Measurements from ENCODE around the gene C5orf15.

C5orf15 gene

DNA sequence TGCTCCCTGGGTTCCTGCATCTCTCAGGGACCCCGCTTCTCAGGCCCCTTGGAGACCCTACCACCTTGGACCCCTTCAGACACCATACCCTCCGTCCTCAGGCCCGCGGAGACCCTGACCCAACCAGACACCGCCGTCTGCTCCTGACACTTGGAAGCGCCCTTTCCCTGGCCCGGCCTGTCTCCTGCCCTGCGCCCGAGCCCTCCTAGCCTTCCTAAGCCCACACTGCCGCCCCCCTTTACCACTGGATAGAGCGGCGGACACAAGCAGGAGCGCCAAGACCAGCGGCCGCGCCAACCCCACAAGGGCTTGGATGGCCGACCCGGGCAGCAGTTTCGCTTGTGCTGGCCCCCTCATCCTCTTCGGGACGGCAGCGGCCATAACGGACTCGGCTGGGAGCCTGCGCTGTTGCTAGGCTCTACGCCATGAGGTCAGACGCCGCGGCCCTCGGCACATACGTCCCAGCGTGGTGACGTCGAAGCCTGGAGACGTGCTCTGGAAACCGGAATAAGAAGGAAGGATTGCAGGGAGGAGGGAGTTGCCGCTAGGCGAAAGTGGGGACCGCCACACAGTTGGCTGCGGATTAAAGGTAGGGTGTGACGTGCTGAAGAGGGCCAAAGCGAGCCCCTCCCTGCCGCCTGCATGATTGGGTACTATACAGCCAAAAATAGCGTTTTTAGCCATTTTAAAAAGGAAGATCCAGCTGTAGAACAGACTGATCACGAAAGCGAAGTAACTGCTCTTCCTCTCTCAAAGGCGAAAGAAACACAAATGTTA lies at the start of gene C5orf15:
Gene C5orf15 (minus strand): TSS at position 422 of the 777 bp plus-strand sequence. CDS start 41 bp downstream, at position 381.
- peaks cover 5% of the 10 kb centered on the region for H3K36me3 Mint-ChIP-seq
- H3K27me3 Mint-ChIP-seq: no peaks in the 10 kb centered on the region
- peak within 1 kb of the TSS; percentile 92 for H3K27ac Mint-ChIP-seq
- H3K4me1 Mint-ChIP-seq (ENCODE audit: low read depth): peaks cover 55% of the 10 kb centered on the region
- peak within 1 kb of the TSS; percentile 97 for H3K4me3 Mint-ChIP-seq
- H3K9me3 Mint-ChIP-seq (ENCODE audit: low read depth): peaks cover 3% of the 10 kb centered on the region

GRCh38 chr5:134008266-134008749 lies 39.9 kb upstream of the C5orf15 start:
- peaks cover 2% of the 10 kb centered on the region for H3K36me3 Mint-ChIP-seq
- no peaks in the 10 kb centered on the region for H3K9me3 Mint-ChIP-seq (ENCODE audit: low read depth)
- H3K4me3 Mint-ChIP-seq: no peak overlapping the region
- no peaks in the 10 kb centered on the region for H3K27me3 Mint-ChIP-seq
- no peak overlapping the region for H3K27ac Mint-ChIP-seq
- H3K4me1 Mint-ChIP-seq (ENCODE audit: low read depth): peaks cover 12% of the 10 kb centered on the region

DNA sequence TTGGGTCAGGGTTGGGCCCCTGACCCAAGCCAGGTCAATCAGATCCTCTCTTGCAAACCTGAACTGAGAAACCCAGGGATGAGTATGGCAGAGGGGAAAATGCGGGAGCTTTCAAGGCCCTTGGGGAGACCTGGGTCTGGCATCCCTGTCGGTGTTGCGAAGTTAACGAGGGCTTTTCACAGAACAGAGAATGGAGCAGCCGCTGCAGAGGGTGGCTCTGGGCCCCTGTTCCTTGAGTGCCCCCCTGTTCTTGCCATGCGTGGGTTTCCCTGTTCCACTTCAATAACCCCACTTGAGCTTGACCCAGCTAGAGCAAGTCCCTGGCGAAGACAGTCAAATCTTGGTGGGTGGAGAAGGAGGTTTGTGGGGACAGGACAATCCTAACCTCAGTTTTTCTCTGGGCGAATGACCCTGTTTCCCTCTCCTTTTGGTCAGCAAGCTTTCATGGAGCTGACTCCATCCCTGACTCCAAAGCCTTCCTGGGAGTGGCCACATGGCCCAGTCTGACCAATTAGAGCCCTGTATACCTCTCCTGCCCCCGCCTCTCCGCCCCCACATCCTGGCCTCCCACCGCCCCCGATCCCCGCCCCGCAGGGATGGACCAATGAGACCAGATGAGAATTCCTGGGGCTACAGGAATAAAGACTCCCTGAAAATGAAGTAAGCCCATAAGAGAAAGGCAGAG lies 39.3 kb upstream of the C5orf15 start:
- H3K4me1 Mint-ChIP-seq (ENCODE audit: low read depth): peaks cover 18% of the 10 kb centered on the region
- H3K9me3 Mint-ChIP-seq (ENCODE audit: low read depth): no peaks in the 10 kb centered on the region
- H3K27me3 Mint-ChIP-seq: no peaks in the 10 kb centered on the region
- H3K27ac Mint-ChIP-seq: no peak overlapping the region
- peaks cover 2% of the 10 kb centered on the region for H3K36me3 Mint-ChIP-seq
- H3K4me3 Mint-ChIP-seq: no peak overlapping the region

DNA sequence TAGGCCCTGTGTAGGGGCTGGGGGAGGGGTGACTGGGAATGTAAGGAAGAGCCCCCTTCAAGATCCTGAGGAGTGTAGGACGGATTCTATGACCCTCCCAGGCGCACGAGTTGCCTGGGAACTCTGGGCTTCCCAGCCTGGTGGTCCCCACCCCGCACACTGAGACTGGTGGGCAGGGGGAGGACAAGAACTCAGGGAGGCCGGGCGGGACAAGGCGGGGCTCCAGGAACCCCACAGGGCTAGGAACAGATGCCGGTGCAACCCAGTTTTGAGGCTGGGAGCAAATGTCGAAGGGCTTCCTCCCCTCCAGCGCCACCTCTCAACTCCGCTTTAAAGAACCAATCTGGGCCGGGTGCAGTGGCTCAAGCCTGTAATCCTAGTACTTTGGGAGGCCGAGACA lies 37.7 kb upstream of the C5orf15 start:
- peak overlapping the region; percentile 92 for H3K4me3 Mint-ChIP-seq
- no peaks in the 10 kb centered on the region for H3K9me3 Mint-ChIP-seq (ENCODE audit: low read depth)
- H3K4me1 Mint-ChIP-seq (ENCODE audit: low read depth): peaks cover 32% of the 10 kb centered on the region
- no peak overlapping the region for H3K27ac Mint-ChIP-seq
- no peaks in the 10 kb centered on the region for H3K27me3 Mint-ChIP-seq
- peaks cover 2% of the 10 kb centered on the region for H3K36me3 Mint-ChIP-seq

DNA sequence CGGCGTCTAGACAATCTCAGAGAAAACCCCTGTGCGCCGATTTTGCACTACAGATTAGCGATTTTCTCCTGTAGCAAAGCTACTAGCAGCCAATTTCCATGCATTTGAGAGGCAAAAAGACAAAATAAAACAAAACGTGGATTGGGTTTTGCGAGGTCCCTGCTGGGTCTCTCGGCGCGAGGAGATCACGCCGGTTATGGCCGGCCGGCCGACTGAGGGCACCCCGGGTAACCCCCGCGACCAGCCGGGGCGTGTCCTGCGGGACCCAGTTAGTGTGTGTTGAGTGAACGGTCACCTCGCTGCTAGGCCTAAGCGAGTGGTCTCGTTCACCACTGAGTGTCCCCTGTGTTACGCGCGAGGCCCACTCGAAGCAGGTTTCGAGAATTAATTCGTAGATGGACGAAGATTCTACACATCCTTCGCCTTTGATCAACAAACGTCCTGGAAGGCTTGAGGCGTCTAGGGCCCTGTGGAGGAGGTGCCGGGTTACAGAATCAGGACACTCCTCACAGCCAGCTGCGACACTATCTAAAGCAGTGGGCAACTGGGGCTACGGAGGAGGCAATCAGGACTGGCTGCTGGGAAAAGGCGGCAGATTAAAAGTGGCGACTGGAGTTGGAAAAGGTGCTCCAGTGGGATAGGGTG lies 37.1 kb upstream of the C5orf15 start:
- peaks cover 6% of the 10 kb centered on the region for H3K36me3 Mint-ChIP-seq
- H3K4me3 Mint-ChIP-seq: peak overlapping the region; percentile 92
- H3K9me3 Mint-ChIP-seq (ENCODE audit: low read depth): no peaks in the 10 kb centered on the region
- no peaks in the 10 kb centered on the region for H3K27me3 Mint-ChIP-seq
- peak overlapping the region; percentile 92 for H3K27ac Mint-ChIP-seq
- H3K4me1 Mint-ChIP-seq (ENCODE audit: low read depth): peaks cover 38% of the 10 kb centered on the region

DNA sequence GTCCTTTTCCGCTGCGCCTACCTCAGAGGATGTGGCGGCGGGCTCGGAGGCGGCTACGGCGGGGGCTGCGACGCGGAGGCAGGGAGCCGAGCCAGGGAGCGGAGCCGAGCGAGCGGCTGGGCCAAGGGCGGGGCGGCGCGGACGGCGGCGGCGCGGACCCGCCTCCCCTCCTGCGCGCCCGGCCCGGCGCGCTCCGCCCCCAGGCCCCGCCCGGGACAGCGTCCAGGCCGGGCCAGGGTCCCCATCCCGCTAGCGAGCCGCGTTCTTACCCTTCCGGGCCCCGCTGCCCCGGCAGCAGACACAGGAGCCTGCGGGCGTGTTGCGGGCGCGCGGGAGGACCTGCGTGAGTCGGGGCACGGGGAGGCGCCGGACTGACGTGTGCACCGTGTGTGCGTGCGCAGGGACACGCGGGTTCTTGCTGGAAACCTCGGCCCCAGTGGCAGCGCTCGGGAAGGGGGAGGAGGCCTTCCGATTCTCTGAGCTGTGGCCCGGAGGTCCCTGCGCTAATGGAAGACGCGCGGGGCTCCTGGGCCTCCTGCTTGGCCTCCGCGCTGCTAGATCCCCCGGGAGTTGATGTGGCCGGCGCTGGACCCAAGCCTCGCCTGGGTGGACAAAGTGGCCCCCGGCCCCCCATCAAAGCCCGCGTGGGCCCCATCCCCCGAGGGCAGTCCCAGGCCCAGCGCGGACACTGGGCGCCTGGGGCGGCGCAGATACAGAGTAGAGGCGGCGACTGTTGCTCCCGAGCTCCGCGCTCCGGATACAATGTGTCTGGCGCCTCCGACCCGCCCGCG lies 36.4 kb upstream of the C5orf15 start, which contains the start of gene VDAC1:
Gene VDAC1 (minus strand): TSS at position 350 of the 791 bp plus-strand sequence. CDS start 11,963 bp downstream, outside the sequence.
- H3K9me3 Mint-ChIP-seq (ENCODE audit: low read depth): no peaks in the 10 kb centered on the region
- H3K36me3 Mint-ChIP-seq: peaks cover 6% of the 10 kb centered on the region
- H3K4me1 Mint-ChIP-seq (ENCODE audit: low read depth): peaks cover 45% of the 10 kb centered on the region
- peak within 1 kb of the TSS; percentile 96 for H3K4me3 Mint-ChIP-seq
- H3K27ac Mint-ChIP-seq: peak within 1 kb of the TSS; percentile 98
- H3K27me3 Mint-ChIP-seq: no peaks in the 10 kb centered on the region

GRCh38 chr5:134003817-134004625 lies 35.6 kb upstream of the C5orf15 start:
- peaks cover 52% of the 10 kb centered on the region for H3K4me1 Mint-ChIP-seq (ENCODE audit: low read depth)
- H3K27ac Mint-ChIP-seq: peak overlapping the region; percentile 98
- H3K36me3 Mint-ChIP-seq: peaks cover 8% of the 10 kb centered on the region

DNA sequence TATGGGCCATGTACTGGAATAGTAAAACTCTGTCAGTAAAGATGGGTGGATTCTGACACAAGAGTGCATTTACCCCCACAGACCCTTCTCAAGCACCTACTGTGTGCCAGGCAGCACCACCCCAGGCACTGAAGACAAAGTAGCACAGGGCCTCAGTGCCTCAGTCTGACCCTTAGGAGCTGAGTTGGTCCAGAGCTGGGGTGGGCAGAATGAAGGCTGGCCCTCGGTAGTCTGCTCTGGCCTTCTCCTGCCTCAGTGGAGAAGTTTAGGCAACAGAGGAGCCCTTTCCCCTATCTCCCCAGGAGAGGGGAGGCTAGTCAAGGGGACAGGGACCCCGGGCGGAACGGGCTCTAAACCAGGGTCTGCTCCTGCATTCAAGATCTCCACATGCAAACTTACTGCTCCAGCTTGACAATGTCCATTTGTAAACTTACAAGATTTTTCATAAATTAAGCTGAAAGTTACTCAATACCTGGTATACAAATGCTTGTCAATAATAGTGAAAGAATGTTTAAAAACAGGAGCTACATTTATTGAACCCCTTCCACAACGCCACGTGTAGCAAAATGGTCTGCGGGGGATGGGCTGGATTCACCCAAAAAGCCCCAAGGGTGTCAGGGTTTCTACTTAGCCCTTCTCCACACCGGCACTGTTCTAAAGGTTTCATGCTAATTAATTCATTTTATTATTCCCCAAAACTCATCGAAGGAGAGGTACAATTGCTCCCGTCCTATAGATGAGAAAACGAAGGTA lies 34.8 kb upstream of the C5orf15 start:
- Mint-ChIP-seq H3K36me3 (peaks cover 8% of the 10 kb centered on the region), H3K9me3 (ENCODE audit: low read depth) (no peaks in the 10 kb centered on the region), H3K27ac (peak overlapping the region; percentile 98), H3K4me3 (peak overlapping the region; percentile 96), H3K27me3 (no peaks in the 10 kb centered on the region), H3K4me1 (ENCODE audit: low read depth) (peaks cover 55% of the 10 kb centered on the region)

More at GRCh38 chr5:134003817-134004625, 35.6 kb upstream of the C5orf15 start:
- Mint-ChIP-seq H3K27me3 (no peaks in the 10 kb centered on the region), H3K9me3 (ENCODE audit: low read depth) (no peaks in the 10 kb centered on the region), H3K4me3 (peak overlapping the region; percentile 96)

GRCh38 chr5:134001938-134002731 lies 33.7 kb upstream of the C5orf15 start:
- Mint-ChIP-seq H3K27me3 (no peaks in the 10 kb centered on the region), H3K9me3 (ENCODE audit: low read depth) (no peaks in the 10 kb centered on the region)

DNA sequence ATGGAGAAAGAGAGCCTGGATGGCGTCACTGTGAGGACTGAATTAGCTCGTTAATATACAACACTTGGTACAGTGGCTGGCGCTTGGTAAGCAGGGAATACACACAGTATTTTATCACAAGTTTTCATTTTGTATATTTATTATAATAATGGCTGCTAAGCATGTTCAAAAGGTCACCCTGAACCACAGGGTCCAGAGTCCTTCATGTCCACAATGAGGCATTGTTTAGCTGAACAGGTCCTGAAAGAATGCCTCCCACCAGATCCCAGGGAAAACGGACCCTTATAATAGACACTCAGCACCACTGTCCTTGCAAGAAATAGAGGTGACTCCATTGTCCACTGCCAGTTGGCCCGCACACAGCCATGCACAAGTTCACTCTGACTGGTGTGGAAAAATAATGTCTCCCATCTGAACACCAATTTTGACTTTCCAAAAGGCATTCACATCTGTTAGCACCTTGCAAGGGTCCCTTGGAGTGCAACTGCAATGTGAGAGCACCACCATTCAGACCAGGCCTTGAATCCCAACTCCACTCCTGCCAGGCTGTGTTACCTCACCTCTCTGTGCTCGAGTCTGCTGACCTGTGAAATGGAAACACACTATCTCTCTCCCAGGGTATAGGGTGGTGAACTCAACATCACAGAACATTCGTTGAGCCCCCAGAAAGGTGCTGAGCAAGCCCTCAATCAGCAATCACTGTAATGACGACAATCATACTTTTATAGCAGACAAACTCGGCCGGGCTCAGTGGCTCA lies 32.5 kb upstream of the C5orf15 start:
- no peaks in the 10 kb centered on the region for H3K27me3 Mint-ChIP-seq
- peak overlapping the region; percentile 27 for H3K4me3 Mint-ChIP-seq
- H3K9me3 Mint-ChIP-seq (ENCODE audit: low read depth): no peaks in the 10 kb centered on the region
- peaks cover 69% of the 10 kb centered on the region for H3K4me1 Mint-ChIP-seq (ENCODE audit: low read depth)
- H3K27ac Mint-ChIP-seq: peak overlapping the region; percentile 41
- H3K36me3 Mint-ChIP-seq: peaks cover 8% of the 10 kb centered on the region

More at GRCh38 chr5:134001938-134002731, 33.7 kb upstream of the C5orf15 start:
- peaks cover 60% of the 10 kb centered on the region for H3K4me1 Mint-ChIP-seq (ENCODE audit: low read depth)
- peaks cover 8% of the 10 kb centered on the region for H3K36me3 Mint-ChIP-seq
- H3K27ac Mint-ChIP-seq: peak overlapping the region; percentile 73
- H3K4me3 Mint-ChIP-seq: peak overlapping the region; percentile 96

- peaks cover 70% of the 10 kb centered on the region for H3K4me1 Mint-ChIP-seq (ENCODE audit: low read depth)
- no peaks in the 10 kb centered on the region for H3K27me3 Mint-ChIP-seq
- peaks cover 8% of the 10 kb centered on the region for H3K36me3 Mint-ChIP-seq
- peak overlapping the region; percentile 47 for H3K4me3 Mint-ChIP-seq
- H3K9me3 Mint-ChIP-seq (ENCODE audit: low read depth): no peaks in the 10 kb centered on the region
- H3K27ac Mint-ChIP-seq: peak overlapping the region; percentile 41
Observed at GRCh38 chr5:134000091-134000511, 31.7 kb upstream of the C5orf15 start.

- Mint-ChIP-seq H3K9me3 (ENCODE audit: low read depth) (no peaks in the 10 kb centered on the region), H3K4me3 (no peak overlapping the region), H3K36me3 (peaks cover 8% of the 10 kb centered on the region), H3K4me1 (ENCODE audit: low read depth) (peaks cover 79% of the 10 kb centered on the region), H3K27me3 (no peaks in the 10 kb centered on the region), H3K27ac (no peak overlapping the region)
Observed at GRCh38 chr5:133998807-133999206, 30.4 kb upstream of the C5orf15 start.

Measured in activated naive CD8-positive, alpha-beta T cell (primary cell).